Measurements from ENCODE around the gene COPS3. TPM values are rescaled to one million over a fixed set of nuclear protein-coding genes. Genes with fewer than 3 reads are reported as not detected.

COPS3 gene
- total and polyA plus RNA-seq, 2 of the 8 experiments (the other 6 are each of a cell fraction or from before 2014, with no cell fraction given) = 82.9 to 110 TPM

DNA sequence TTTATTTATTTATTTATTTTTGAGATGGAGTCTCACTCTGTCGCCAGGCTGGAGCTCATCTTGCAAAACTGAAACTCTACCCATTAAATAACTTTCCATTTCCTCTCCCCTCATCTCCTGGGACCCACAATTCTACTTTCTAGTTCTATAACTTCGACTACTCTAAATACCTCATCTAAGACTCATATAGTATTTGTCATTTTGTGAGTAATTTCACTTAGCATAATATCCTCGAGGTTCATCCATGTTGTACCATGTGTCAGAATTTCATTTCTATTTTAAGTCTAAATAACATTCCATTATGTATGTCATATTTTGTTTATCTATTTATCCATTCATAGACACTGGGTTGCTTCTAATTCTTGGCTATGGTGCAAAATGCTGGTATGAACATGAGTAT, 17.1 kb upstream of the COPS3 start:
- FAIRE-seq (no peak), DNase-seq (ENCODE audit: low read depth in 1 of 2, low spot score in 2 of 2) (no peak)
- Histone ChIP-seq H3K4ac (replicated peaks; ENCODE audit: insufficient read length, low read depth, low read length) (no peak overlapping the region), H2BK12ac (ENCODE audit: low read depth, low read length) (no peak overlapping the region), H2BK15ac (ENCODE audit: low read length) (no peak overlapping the region), H3K4me1 (replicated peaks in 1 of 4; ENCODE audit: control insufficient read depth in 3 of 4, insufficient read depth in 4 of 4, low read length in 3 of 4) (peaks cover 0 to 3% (median under 1%) of the 10 kb centered on the region in 4 experiments; a peak in 4 of 7 replicates), H3K18ac (ENCODE audit: extremely low read depth, low read length) (no peak overlapping the region), H2BK120ac (replicated peaks; ENCODE audit: low read depth, low read length) (no peak overlapping the region), H4K20me1 (replicated peaks in 1 of 2; ENCODE audit: control insufficient read depth in 1 of 2, insufficient read depth in 2 of 2, low read length in 2 of 2) (no peaks in the 10 kb centered on the region), H3K56ac (replicated peaks; ENCODE audit: insufficient read length, low read depth, low read length) (no peak overlapping the region), H3K23ac (ENCODE audit: insufficient read length) (no peak overlapping the region), H4K5ac (ENCODE audit: insufficient read length, low read depth, low read length) (no peak overlapping the region), H3K4me2 (ENCODE audit: insufficient read depth in 1 of 2, low read depth in 2 of 2, low read length in 2 of 2) (no peak overlapping the region), H2BK20ac (ENCODE audit: low read length) (no peak overlapping the region), H3K23me2 (ENCODE audit: low read depth, low read length) (peaks cover 8% of the 10 kb centered on the region), H3K9ac (replicated peaks in 1 of 4; ENCODE audit: extremely low read depth in 1 of 4, low read depth in 3 of 4, low read length in 3 of 4) (no peak overlapping the region), H3K79me2 (ENCODE audit: control insufficient read depth in 1 of 2, insufficient read depth in 2 of 2, low read length in 2 of 2) (no peaks in the 10 kb centered on the region), H2BK5ac (ENCODE audit: low read depth, low read length) (no peak overlapping the region), H3K14ac (ENCODE audit: insufficient read length) (no peak overlapping the region), H3K9me3 (ENCODE audit: insufficient read depth in 2 of 2, low read depth in 1 of 2, low read length in 1 of 2) (no peaks in the 10 kb centered on the region), H3K79me1 (ENCODE audit: low read depth, low read length) (no peaks in the 10 kb centered on the region), H4K91ac (replicated peaks; ENCODE audit: insufficient read length, low read length) (no peak overlapping the region), H2AK5ac (ENCODE audit: low read depth, low read length) (no peak overlapping the region), H2AFZ (ENCODE audit: low read length) (no peak overlapping the region), H4K8ac (ENCODE audit: extremely low read depth, insufficient read depth, low read length) (no peak overlapping the region), H3K4me3 (ENCODE audit: extremely low read depth in 1 of 4, insufficient read depth in 2 of 4, low read depth in 3 of 4, low read length in 4 of 4) (no peak overlapping the region), H3K27ac (ENCODE audit: low read depth, low read length) (no peak overlapping the region), H3K36me3 (ENCODE audit: control insufficient read depth in 2 of 4, insufficient read depth in 4 of 4, low read length in 3 of 4) (no peaks in the 10 kb centered on the region), H3K27me3 (replicated peaks in 1 of 4; ENCODE audit: control insufficient read depth in 3 of 4, extremely low read depth in 1 of 4, insufficient read depth in 3 of 4, low read length in 3 of 4) (no peaks in the 10 kb centered on the region)
- ChIA-PET CTCF (ENCODE audit: partially characterized antibody) (interaction anchor here (0.8 to 1.3 kb wide), 2 partner anchors 15 to 55 kb away, joined by 3 read pairs; no protein-coding TSS in a partner anchor), POLR2A (ENCODE audit: partially characterized antibody) (interaction anchor here (0.8 kb wide), 1 partner anchor 9 kb away, joined by 3 read pairs; no protein-coding TSS in a partner anchor)
- WGBS, 2 experiments (ENCODE audit: extremely low coverage in 1 of 2, insufficient coverage in 1 of 2, insufficient read length in 1 of 2, insufficient replicate concordance in 2 of 2, low coverage in 1 of 2, low lambda C conversion rate in 2 of 2, missing lambda C conversion rate in 1 of 2) = 74% methylated on average over 3 of the region's 3 CpGs; no CpG with 5 or more reads in 1 of the 2 experiments
- no peak for TF ChIP-seq E2F6 (IDR thresholded peaks at IDR 0.05)
- no peak for TF ChIP-seq NRF1 (IDR thresholded peaks at IDR 0.05; ENCODE audit: low read depth, low read length)
- TF ChIP-seq TEAD4 (IDR thresholded peaks at IDR 0.05; ENCODE audit: low read depth, low read length) = no peak
